Immature natural killer cell (primary cell): Measurements from ENCODE around the gene RXRB. TPM values are rescaled to one million over a fixed set of nuclear protein-coding genes. Genes with fewer than 3 reads are reported as not detected.

ENCODE experiments used
- DNase-seq, 3 donors: peaks; one replicate each; pipeline ENCODE4 v3.0.0; 2022; ENCODE audit warnings: mixed read lengths in 1 of 3
- H3K27ac Mint-ChIP-seq, 6 donors: one replicate each; pipeline ENCODE4 v1.8.0; 2020; ENCODE audit warnings: mixed read lengths in 6 of 6, mild to moderate bottlenecking in 5 of 6, inconsistent platforms in 4 of 6, moderate library complexity in 3 of 6
- H3K27me3 Mint-ChIP-seq, 3 donors: one replicate each; pipeline ENCODE4 v1.8.0; 2020 to 2021; ENCODE audit warnings: low read depth in 3 of 3, mild to moderate bottlenecking in 3 of 3, mixed read lengths in 3 of 3, moderate library complexity in 3 of 3, inconsistent platforms in 1 of 3
- H3K36me3 Mint-ChIP-seq, 3 donors: one replicate each; pipeline ENCODE4 v1.8.0; 2020; ENCODE audit warnings: mixed read lengths in 3 of 3, inconsistent platforms in 2 of 3, mild to moderate bottlenecking in 2 of 3
- H3K4me1 Mint-ChIP-seq, 2 donors: one replicate each; pipeline ENCODE4 v1.8.0; 2020; ENCODE audit warnings: inconsistent platforms in 2 of 2, mild to moderate bottlenecking in 2 of 2, mixed read lengths in 2 of 2, moderate library complexity in 1 of 2
- H3K4me3 Mint-ChIP-seq, 5 donors: one replicate each; pipeline ENCODE4 v1.8.0; 2020; ENCODE audit warnings: mild to moderate bottlenecking in 5 of 5, mixed read lengths in 5 of 5, inconsistent platforms in 3 of 5, moderate library complexity in 3 of 5
- H3K9me3 Mint-ChIP-seq, 6 donors: one replicate each; pipeline ENCODE4 v1.8.0; 2020; ENCODE audit warnings: mild to moderate bottlenecking in 6 of 6, mixed read lengths in 6 of 6, inconsistent platforms in 4 of 6, moderate library complexity in 3 of 6
- polyA plus RNA-seq, 3 donors: library from polyadenylated mRNA; unstranded; fragments of 300-500 nt; fragmentation: Illumina TruSeq; gene quantifications; one replicate each; pipeline ENCODE4 v1.2.3, GENCODE V29; 2021

Gene RXRB
- polyA plus RNA-seq, 3 donors from 2014 or later, result 6.0 to 11.8 (median 6.9) TPM

- H3K27ac Mint-ChIP-seq, result peak overlapping the region in 1 of 6 donors; percentile 79
- peak overlapping the region in 4 of 5 donors; percentile 80 to 92 (median 84) for H3K4me3 Mint-ChIP-seq
- H3K9me3 Mint-ChIP-seq, result no peaks in the 10 kb centered on the region
- peaks cover 5 to 28% (median 9%) of the 10 kb centered on the region in 3 donors for H3K36me3 Mint-ChIP-seq
- peaks cover 10 to 22% (median 17%) of the 10 kb centered on the region in 3 donors for H3K27me3 Mint-ChIP-seq
- peaks cover 44 to 47% of the 10 kb centered on the region in 2 donors for H3K4me1 Mint-ChIP-seq
- DNase-seq, result no peak
Measured at GRCh38 chr6:33206864-33207551, 6.5 kb upstream of the RXRB start.

GRCh38 chr6:33206027-33206863 lies 5.8 kb upstream of the RXRB start:
- peaks cover 4 to 28% (median 7%) of the 10 kb centered on the region in 3 donors for H3K36me3 Mint-ChIP-seq
- peak overlapping the region; percentile 45 to 93 (median 64) for H3K4me3 Mint-ChIP-seq
- peak overlapping the region in 5 of 6 donors; percentile 29 to 76 (median 69) for H3K27ac Mint-ChIP-seq
- no peaks in the 10 kb centered on the region for H3K9me3 Mint-ChIP-seq
- peaks cover 10 to 20% (median 16%) of the 10 kb centered on the region in 3 donors for H3K27me3 Mint-ChIP-seq
- no peak for DNase-seq
- peaks cover 52 to 54% of the 10 kb centered on the region in 2 donors for H3K4me1 Mint-ChIP-seq

GRCh38 chr6:33205191-33206026 lies 4.9 kb upstream of the RXRB start:
- peaks cover 16 to 23% (median 20%) of the 10 kb centered on the region in 3 donors for H3K27me3 Mint-ChIP-seq
- DNase-seq, result no peak
- peak overlapping the region; percentile 71 to 94 (median 82) for H3K27ac Mint-ChIP-seq
- H3K4me3 Mint-ChIP-seq, result peak overlapping the region; percentile 86 to 93 (median 89)
- H3K4me1 Mint-ChIP-seq, result peaks cover 60 to 62% of the 10 kb centered on the region in 2 donors
- H3K36me3 Mint-ChIP-seq, result peaks cover 7 to 30% (median 8%) of the 10 kb centered on the region in 3 donors
- H3K9me3 Mint-ChIP-seq, result no peaks in the 10 kb centered on the region

GRCh38 chr6:33204415-33205190 lies 4.1 kb upstream of the RXRB start, which contains the start of gene HSD17B8:
Gene HSD17B8, plus strand, starts transcription at chr6:33204655. Its CDS starts 14 bp downstream, at chr6:33204669.
- H3K4me1 Mint-ChIP-seq, result peaks cover 58 to 61% of the 10 kb centered on the region in 2 donors
- DNase-seq, result peak; percentile 88 to 89 (median 88)
- peak within 1 kb of the TSS; percentile 86 to 100 (median 93) for H3K4me3 Mint-ChIP-seq
- peaks cover 18 to 26% (median 20%) of the 10 kb centered on the region in 3 donors for H3K27me3 Mint-ChIP-seq
- H3K36me3 Mint-ChIP-seq, result peaks cover 7 to 23% (median 8%) of the 10 kb centered on the region in 3 donors
- H3K9me3 Mint-ChIP-seq, result no peaks in the 10 kb centered on the region
- H3K27ac Mint-ChIP-seq, result peak within 1 kb of the TSS; percentile 71 to 94 (median 82)

GRCh38 chr6:33204165-33204414 lies 3.6 kb upstream of the RXRB start:
- H3K36me3 Mint-ChIP-seq, result peaks cover 7 to 22% (median 8%) of the 10 kb centered on the region in 3 donors
- H3K4me1 Mint-ChIP-seq, result peaks cover 58 to 61% of the 10 kb centered on the region in 2 donors
- no peaks in the 10 kb centered on the region for H3K9me3 Mint-ChIP-seq
- peak overlapping the region; percentile 86 to 93 (median 89) for H3K4me3 Mint-ChIP-seq
- H3K27me3 Mint-ChIP-seq, result peaks cover 18 to 26% (median 24%) of the 10 kb centered on the region in 3 donors
- no peak for DNase-seq
- peak overlapping the region in 5 of 6 donors; percentile 67 to 80 (median 75) for H3K27ac Mint-ChIP-seq

- peaks cover 57 to 61% of the 10 kb centered on the region in 2 donors for H3K4me1 Mint-ChIP-seq
- no peak for DNase-seq
- H3K27ac Mint-ChIP-seq, result peak overlapping the region in 5 of 6 donors; percentile 65 to 80 (median 75)
- H3K36me3 Mint-ChIP-seq, result peaks cover 7 to 22% (median 8%) of the 10 kb centered on the region in 3 donors
- peak overlapping the region; percentile 86 to 100 (median 99) for H3K4me3 Mint-ChIP-seq
- H3K27me3 Mint-ChIP-seq, result peaks cover 15 to 24% (median 19%) of the 10 kb centered on the region in 3 donors
- no peaks in the 10 kb centered on the region for H3K9me3 Mint-ChIP-seq
Measured at GRCh38 chr6:33203443-33204164, 3.1 kb upstream of the RXRB start.

- Mint-ChIP-seq H3K4me1 (peaks cover 65 to 68% of the 10 kb centered on the region in 2 donors), H3K4me3 (peak overlapping the region; percentile 44 to 100 (median 99)), H3K27ac (peak overlapping the region in 4 of 6 donors; percentile 36 to 66 (median 42)), H3K27me3 (peaks cover 13 to 23% (median 17%) of the 10 kb centered on the region in 3 donors), H3K9me3 (no peaks in the 10 kb centered on the region), H3K36me3 (peaks cover 7 to 22% (median 8%) of the 10 kb centered on the region in 3 donors)
- DNase-seq, result no peak
Measured at GRCh38 chr6:33202799-33203198, 2.3 kb upstream of the RXRB start.

GRCh38 chr6:33201935-33202334 lies 1.5 kb upstream of the RXRB start:
- Mint-ChIP-seq H3K9me3 (no peaks in the 10 kb centered on the region), H3K4me1 (peaks cover 72 to 77% of the 10 kb centered on the region in 2 donors), H3K4me3 (peak overlapping the region; percentile 99 to 100 (median 99)), H3K36me3 (peaks cover 7 to 25% (median 8%) of the 10 kb centered on the region in 3 donors), H3K27me3 (peaks cover 14 to 20% (median 16%) of the 10 kb centered on the region in 3 donors), H3K27ac (peak overlapping the region; percentile 11 to 99 (median 88))
- DNase-seq, result no peak

GRCh38 chr6:33201147-33201545 lies 681 bp upstream of the RXRB start:
- no peak for DNase-seq

GRCh38 chr6:33199687-33200218 lies 712 bp downstream of the RXRB start:
- DNase-seq, result no peak
- H3K27ac Mint-ChIP-seq, result peak overlapping the region; percentile 86 to 100 (median 94)

More at GRCh38 chr6:33201147-33201545, 681 bp upstream of the RXRB start:
- Mint-ChIP-seq H3K36me3 (peaks cover 11 to 30% (median 13%) of the 10 kb centered on the region in 3 donors), H3K27me3 (peaks cover 12 to 19% (median 16%) of the 10 kb centered on the region in 3 donors), H3K9me3 (no peaks in the 10 kb centered on the region), H3K4me3 (peak overlapping the region; percentile 99 to 100 (median 99)), H3K4me1 (peaks cover 72 to 81% of the 10 kb centered on the region in 2 donors), H3K27ac (peak overlapping the region; percentile 97 to 100 (median 99))

GRCh38 chr6:33198853-33199436 lies 1.5 kb downstream of the RXRB start:
- Mint-ChIP-seq H3K4me1 (peaks cover 62 to 75% of the 10 kb centered on the region in 2 donors), H3K27me3 (peaks cover 11 to 15% (median 12%) of the 10 kb centered on the region in 3 donors), H3K4me3 (peak overlapping the region; percentile 61 to 100 (median 90)), H3K36me3 (peaks cover 28 to 48% (median 28%) of the 10 kb centered on the region in 3 donors), H3K27ac (peak overlapping the region; percentile 87 to 97 (median 92)), H3K9me3 (no peaks in the 10 kb centered on the region)
- DNase-seq, result no peak

More at GRCh38 chr6:33199687-33200218, 712 bp downstream of the RXRB start:
- Mint-ChIP-seq H3K9me3 (no peaks in the 10 kb centered on the region), H3K4me1 (peaks cover 66 to 81% of the 10 kb centered on the region in 2 donors), H3K36me3 (peaks cover 24 to 44% (median 25%) of the 10 kb centered on the region in 3 donors), H3K27me3 (peaks cover 14 to 15% (median 15%) of the 10 kb centered on the region in 3 donors), H3K4me3 (peak overlapping the region; percentile 86 to 100 (median 99))
